HG02938 (cell line): ENCODE data around the gene MAP6.

Experiments
- ATAC-seq: cut with Tn5 transposase; IDR thresholded peaks from one replicate; pipeline ENCODE4 v1.9.1; 2021; ENCODE audit warnings: mild to moderate bottlenecking, moderate library complexity; ENCODE audit not compliant: unreplicated experiment

MAP6 gene

DNA sequence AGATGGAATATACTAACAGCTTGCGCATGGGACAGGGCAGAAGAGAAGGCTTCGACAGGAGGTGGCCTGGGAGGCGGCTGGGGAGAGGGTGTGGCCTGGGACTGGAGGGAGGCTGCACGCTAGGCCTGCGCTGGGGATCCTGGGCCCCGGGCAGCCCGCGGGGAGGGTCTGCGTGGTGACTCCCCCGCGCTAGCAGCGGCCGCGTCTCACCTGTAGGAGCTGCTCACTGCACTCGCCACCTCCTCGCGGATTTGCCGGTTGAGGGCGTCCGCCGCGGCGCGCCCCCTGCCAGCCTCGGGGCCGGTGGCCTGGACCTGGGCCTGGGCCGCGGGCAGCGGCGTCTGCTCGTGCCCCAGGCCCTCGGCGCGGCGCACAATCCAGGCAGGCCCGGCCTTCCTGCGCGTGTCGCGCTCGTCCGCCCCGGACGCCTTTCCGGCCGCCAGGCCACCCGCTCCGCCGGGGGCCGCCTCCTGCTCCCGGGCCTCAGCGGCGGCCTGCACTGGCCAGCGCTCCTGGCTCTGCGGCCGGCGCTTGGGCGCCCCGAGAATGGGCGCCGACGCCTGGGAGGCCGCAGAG, 1.5 kb downstream of the MAP6 start:
- no peak for ATAC-seq

- no peak for ATAC-seq
These were observed 2.8 kb downstream of the MAP6 start for GRCh38 chr11:75665990-75666389.

GRCh38 chr11:75665126-75665525, 3.7 kb downstream of the MAP6 start:
- ATAC-seq, result no peak

DNA sequence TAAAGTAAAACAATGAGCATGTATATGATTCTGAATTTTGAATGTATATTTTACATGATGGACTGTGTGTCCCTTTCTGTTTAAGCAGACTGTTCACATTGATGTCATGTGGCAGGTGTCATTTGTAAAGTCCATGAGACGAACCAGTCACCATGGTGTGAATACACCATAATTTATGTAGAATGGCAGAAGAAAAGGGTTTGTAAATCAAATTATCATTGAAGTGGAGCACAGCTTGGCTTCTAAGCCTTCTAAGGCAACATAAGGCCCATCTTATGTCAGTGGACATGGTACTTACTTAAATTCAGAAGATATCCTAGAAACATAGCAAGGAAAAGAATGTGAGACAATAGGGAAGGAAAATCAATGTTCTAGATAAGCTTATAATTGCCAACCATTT, 4.4 kb downstream of the MAP6 start:
- ATAC-seq, result no peak

DNA sequence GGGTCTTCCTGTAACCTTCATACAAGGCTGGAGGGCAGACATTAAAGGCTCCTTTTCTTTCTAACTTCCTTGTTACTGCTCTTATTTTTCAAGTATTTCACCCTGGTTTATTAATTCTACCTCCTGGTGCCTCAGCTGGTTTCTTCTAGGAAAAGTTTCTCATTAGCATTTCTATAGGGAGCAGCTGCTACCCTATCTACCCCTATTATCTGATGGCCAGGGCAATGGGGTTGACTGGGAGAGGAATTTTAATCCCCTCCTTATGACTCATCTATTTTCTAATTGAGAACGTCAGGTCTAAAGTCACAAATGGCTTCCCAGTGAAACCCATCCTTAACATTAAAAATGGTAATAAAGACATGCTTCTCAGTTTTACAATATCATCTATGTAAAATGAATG, 5.0 kb downstream of the MAP6 start:
- no peak for ATAC-seq

DNA sequence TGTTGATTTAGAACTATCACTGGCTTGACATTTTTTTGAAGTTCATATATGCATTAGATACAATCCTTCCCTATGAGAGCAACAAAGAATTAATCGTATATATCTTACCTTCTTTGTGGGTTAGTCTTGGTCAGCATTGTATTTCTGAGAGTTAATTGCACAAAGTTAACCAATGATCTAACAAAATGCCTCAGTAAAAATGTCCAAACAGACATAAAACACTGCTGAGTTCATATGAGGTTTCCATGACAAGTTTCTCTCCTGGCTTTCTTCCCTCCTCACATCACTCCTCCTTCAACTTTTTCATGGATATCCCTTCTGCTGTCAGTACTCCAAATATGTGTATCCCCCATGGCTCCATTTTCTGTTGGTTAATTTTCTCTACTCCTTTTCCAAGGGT, 9.0 kb downstream of the MAP6 start:
- ATAC-seq, result no peak

DNA sequence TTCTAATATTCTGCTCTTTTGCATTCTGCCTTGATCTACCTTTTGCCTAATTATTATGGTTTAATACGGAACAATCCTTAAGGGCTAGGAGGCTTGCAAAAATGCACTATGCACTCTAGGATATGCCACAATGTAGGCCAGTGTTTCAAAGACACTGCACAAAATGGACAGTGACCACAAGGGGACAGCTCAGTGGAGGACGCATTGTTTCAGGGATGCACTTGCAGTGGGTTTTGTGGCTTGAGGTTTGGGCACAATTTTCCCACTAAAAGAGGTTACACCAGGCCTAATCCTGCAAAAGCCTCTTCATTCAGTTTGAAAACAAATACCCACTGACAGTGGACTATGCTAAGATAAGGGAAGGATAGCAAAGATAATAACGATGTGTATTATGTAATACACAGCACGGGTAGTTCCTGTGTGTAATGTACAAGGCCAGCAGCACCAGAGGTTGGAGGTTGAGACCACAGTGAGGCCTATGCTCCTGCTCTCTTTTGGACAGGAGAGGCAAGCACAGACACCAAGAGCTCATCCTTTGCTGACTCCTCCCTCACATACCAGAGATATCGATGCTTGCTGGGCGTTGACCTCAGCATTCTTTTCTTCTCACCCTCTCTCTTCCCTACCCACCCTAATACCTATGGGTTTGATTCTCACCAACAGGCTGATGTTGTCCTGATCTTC, 12.7 kb downstream of the MAP6 start:
- ATAC-seq, result no peak

GRCh38 chr11:75655605-75656004, 13.2 kb downstream of the MAP6 start:
- ATAC-seq, result no peak

DNA sequence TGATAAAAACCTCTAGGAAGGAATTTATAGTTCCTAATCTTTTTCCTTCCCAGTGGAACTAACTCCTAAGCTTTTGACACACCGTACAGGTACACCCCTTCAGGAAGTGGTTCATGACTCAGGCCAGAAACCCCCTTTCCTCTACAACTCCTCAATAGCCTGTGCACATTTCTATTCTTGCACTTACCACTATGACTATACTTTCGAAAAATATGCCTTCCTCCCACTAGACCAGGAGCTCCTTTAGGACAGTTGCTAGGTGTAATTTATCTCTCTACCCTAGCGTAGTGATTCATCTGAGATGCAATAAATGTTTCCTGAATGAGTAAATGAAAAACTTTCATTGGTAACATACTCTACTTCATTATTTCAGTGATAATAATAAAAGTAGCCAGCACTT, 14.5 kb downstream of the MAP6 start:
- no peak for ATAC-seq

DNA sequence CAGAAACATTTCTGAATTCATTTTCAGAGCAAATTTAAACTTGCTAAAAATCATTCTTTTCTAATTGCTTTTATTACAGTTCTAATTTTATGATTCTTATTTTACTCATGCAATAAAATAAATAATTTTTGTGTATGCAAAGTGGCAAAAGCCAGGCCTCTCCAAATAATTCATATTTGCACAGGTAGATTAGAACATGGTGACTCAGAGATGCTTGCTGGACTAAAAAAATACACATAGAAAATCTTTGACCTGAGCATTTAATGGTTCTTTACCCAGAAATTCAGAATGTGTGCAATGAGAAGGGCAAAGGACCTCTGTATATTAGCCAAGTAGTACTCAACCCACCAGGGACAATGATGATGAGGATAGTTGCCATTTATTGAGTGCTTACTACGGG, 15.3 kb downstream of the MAP6 start:
- no peak for ATAC-seq

DNA sequence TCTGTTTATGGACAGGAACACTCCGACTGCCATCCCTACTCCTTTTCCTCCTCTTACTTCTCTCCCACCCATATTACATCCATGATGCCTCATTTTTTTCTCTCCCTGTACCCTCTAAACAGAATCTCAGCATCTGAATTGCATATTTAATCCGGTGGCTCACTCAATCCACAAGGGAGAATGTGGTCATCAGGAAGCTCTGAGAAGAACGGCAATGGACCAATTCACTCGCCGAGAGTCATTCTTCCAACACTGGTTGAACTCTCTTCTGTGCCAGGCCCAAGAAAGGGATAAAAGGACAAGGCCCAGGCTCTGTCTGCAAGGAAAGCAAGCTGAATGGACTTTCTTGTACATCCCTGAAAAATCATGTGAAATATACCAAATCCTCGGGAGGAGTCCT, 15.9 kb downstream of the MAP6 start:
- no peak for ATAC-seq

GRCh38 chr11:75651218-75651617, 17.6 kb downstream of the MAP6 start:
- no peak for ATAC-seq

GRCh38 chr11:75650167-75650723, 18.6 kb downstream of the MAP6 start:
- no peak for ATAC-seq

DNA sequence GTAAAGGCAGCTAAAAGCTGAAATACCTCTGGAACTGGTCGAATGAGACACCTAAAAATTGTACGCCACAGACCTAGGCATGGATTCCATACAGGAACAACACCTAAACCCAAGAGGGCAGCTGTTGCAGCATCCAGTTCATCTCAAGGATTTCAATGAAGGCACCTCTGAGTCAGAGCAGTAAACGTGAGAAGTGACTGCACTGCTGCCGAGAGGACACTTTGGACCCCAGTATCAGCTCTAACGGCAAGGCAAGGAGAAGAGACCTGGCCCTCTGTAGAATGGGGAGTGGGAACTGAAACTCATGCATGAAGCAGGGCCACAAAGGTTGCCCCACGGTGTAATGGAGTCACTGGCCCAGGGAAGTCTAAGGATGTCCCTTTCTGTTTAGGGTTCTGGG, 23.9 kb downstream of the MAP6 start:
- no peak for ATAC-seq

DNA sequence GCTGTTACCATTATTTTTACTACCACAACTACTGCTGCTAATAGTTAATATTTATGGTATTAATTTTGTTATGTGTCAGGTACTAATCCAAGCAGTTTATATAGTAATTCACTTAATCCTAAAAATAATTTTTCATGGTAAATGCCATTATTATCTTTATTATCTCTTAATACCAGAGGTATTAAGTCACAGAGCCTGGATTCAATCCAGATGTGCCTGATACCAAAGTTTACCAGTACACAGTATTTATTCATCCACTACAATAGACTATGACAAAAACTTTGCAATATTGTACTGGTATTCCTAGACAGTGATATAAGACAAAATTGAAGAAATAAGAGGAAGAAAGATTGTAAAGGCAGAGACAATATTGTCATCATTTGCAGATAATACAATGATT, 24.5 kb downstream of the MAP6 start:
- no peak for ATAC-seq

- ATAC-seq, result no peak
These were observed 26.3 kb downstream of the MAP6 start for GRCh38 chr11:75642402-75643113.

- no peak for ATAC-seq
These were observed 29.1 kb downstream of the MAP6 start for GRCh38 chr11:75639762-75640181.

GRCh38 chr11:75637998-75638397, 30.8 kb downstream of the MAP6 start:
- no peak for ATAC-seq

GRCh38 chr11:75635066-75635862, 33.6 kb downstream of the MAP6 start:
- no peak for ATAC-seq

GRCh38 chr11:75633409-75634066, 35.3 kb downstream of the MAP6 start:
- no peak for ATAC-seq

DNA sequence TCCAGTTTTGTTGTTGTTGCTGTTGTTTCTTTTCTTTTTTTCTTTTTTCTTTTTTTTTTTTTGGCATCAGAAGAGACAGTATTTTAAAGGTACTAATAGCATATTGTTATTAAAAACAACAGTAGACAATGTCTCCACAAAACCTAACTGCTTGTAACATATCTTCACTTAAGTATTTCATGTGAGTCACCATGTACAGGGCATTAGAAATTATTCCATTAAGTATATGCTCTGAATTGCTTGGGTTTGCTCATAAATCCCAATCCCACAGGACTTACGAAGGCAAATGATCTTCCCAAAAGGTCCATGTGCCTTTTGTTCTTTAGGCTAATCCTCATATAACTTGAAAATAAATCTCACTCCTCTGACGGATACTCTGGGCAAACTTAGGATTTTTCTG, 35.9 kb downstream of the MAP6 start:
- no peak for ATAC-seq
